ENCODE data around the gene PMIS2.
A peak's percentile ranks its signal among the peaks of the same experiment; 100 is the strongest.

PMIS2 gene

GRCh38 chr19:35549174-35549788 lies 36.7 kb upstream of the PMIS2 start:
- POLR2A ChIA-PET = interaction anchor here (1.9 to 2.5 kb wide), 3 partner anchors 8 to 99 kb away, joined by 7 to 10 read pairs (median 8); partner anchors contain the start of genes COX6B1 and HAUS5
- CTCF ChIA-PET = interaction anchor here (0.5 to 3.9 kb wide), 80 partner anchors 8 to 548 kb away, joined by 3 to 53 read pairs (median 5); partner anchors contain the start of genes COX6B1, ETV2, FFAR3 and HAUS5
- Histone ChIP-seq H3K36me3 (ENCODE audit: control insufficient read depth in 2 of 2, insufficient read depth in 1 of 2, low read length in 2 of 2) (peaks cover 21 to 37% of the 10 kb centered on the region in 2 experiments; a peak in 2 of 3 replicates), H3K4me1 (ENCODE audit: control insufficient read depth, insufficient read depth, low read length) (peaks cover 12% of the 10 kb centered on the region), H3K9me3 (ENCODE audit: control insufficient read depth, insufficient read depth, low read depth, low read length) (no peaks in the 10 kb centered on the region), H3K27ac (ENCODE audit: extremely low read depth, low read depth, low read length) (no peak overlapping the region), H3K4me3 (ENCODE audit: low read depth, low read length) (no peak overlapping the region)
- TF ChIP-seq ZNF654 (tag by site-specific recombination; IDR thresholded peaks at IDR 0.05; ENCODE audit: low read depth) (peak; percentile 82), ZNF621 (tag by site-specific recombination; IDR thresholded peaks at IDR 0.05) (no peak), WT1 (tag by site-specific recombination; IDR thresholded peaks at IDR 0.05) (no peak), YY2 (tag by site-specific recombination; IDR thresholded peaks at IDR 0.05) (no peak; the same call in 1 of the 2 replicates), ZNF404 (tag by site-specific recombination; IDR thresholded peaks at IDR 0.05) (no peak), ZNF266 (tag by site-specific recombination; IDR thresholded peaks at IDR 0.05; ENCODE audit: low read depth) (no peak), KLF7 (tag by site-specific recombination; IDR thresholded peaks at IDR 0.05; ENCODE audit: borderline replicate concordance) (no peak), GLIS1 (tag by site-specific recombination; IDR thresholded peaks at IDR 0.05) (no peak), ZNF2 (tag by site-specific recombination; IDR thresholded peaks at IDR 0.05) (peak; percentile 83; the same call in 1 of the 2 replicates), ZBTB20 (tag by site-specific recombination; IDR thresholded peaks at IDR 0.05) (no peak), KLF9 (tag by site-specific recombination; IDR thresholded peaks at IDR 0.05; ENCODE audit: low read depth) (no peak), ZNF473 (tag by site-specific recombination; IDR thresholded peaks at IDR 0.05) (0 out of 2 replicates have a peak, but pooled peaks have one; percentile 33), REPIN1 (tag by site-specific recombination; IDR thresholded peaks at IDR 0.05; ENCODE audit: low read depth) (no peak), ZNF792 (tag by site-specific recombination; IDR thresholded peaks at IDR 0.05) (no peak), BCL11B (tag by site-specific recombination; IDR thresholded peaks at IDR 0.05; ENCODE audit: low read depth) (no peak), ZBTB6 (tag by site-specific recombination; IDR thresholded peaks at IDR 0.05) (no peak), ZBTB17 (tag by site-specific recombination; IDR thresholded peaks at IDR 0.05) (peak; percentile 66; the same call in 1 of the 2 replicates), ZNF26 (tag by site-specific recombination; IDR thresholded peaks at IDR 0.05) (no peak)
- TF ChIP-seq, protein P1, sequence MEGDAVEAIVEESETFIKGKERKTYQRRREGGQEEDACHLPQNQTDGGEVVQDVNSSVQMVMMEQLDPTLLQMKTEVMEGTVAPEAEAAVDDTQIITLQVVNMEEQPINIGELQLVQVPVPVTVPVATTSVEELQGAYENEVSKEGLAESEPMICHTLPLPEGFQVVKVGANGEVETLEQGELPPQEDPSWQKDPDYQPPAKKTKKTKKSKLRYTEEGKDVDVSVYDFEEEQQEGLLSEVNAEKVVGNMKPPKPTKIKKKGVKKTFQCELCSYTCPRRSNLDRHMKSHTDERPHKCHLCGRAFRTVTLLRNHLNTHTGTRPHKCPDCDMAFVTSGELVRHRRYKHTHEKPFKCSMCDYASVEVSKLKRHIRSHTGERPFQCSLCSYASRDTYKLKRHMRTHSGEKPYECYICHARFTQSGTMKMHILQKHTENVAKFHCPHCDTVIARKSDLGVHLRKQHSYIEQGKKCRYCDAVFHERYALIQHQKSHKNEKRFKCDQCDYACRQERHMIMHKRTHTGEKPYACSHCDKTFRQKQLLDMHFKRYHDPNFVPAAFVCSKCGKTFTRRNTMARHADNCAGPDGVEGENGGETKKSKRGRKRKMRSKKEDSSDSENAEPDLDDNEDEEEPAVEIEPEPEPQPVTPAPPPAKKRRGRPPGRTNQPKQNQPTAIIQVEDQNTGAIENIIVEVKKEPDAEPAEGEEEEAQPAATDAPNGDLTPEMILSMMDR (tag by site-specific recombination; IDR thresholded peaks at IDR 0.05) = peak; percentile 98
- TF ChIP-seq, protein P2, sequence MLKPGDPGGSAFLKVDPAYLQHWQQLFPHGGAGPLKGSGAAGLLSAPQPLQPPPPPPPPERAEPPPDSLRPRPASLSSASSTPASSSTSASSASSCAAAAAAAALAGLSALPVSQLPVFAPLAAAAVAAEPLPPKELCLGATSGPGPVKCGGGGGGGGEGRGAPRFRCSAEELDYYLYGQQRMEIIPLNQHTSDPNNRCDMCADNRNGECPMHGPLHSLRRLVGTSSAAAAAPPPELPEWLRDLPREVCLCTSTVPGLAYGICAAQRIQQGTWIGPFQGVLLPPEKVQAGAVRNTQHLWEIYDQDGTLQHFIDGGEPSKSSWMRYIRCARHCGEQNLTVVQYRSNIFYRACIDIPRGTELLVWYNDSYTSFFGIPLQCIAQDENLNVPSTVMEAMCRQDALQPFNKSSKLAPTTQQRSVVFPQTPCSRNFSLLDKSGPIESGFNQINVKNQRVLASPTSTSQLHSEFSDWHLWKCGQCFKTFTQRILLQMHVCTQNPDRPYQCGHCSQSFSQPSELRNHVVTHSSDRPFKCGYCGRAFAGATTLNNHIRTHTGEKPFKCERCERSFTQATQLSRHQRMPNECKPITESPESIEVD (tag by site-specific recombination; IDR thresholded peaks at IDR 0.05) = no peak
- TF ChIP-seq, protein P3, sequence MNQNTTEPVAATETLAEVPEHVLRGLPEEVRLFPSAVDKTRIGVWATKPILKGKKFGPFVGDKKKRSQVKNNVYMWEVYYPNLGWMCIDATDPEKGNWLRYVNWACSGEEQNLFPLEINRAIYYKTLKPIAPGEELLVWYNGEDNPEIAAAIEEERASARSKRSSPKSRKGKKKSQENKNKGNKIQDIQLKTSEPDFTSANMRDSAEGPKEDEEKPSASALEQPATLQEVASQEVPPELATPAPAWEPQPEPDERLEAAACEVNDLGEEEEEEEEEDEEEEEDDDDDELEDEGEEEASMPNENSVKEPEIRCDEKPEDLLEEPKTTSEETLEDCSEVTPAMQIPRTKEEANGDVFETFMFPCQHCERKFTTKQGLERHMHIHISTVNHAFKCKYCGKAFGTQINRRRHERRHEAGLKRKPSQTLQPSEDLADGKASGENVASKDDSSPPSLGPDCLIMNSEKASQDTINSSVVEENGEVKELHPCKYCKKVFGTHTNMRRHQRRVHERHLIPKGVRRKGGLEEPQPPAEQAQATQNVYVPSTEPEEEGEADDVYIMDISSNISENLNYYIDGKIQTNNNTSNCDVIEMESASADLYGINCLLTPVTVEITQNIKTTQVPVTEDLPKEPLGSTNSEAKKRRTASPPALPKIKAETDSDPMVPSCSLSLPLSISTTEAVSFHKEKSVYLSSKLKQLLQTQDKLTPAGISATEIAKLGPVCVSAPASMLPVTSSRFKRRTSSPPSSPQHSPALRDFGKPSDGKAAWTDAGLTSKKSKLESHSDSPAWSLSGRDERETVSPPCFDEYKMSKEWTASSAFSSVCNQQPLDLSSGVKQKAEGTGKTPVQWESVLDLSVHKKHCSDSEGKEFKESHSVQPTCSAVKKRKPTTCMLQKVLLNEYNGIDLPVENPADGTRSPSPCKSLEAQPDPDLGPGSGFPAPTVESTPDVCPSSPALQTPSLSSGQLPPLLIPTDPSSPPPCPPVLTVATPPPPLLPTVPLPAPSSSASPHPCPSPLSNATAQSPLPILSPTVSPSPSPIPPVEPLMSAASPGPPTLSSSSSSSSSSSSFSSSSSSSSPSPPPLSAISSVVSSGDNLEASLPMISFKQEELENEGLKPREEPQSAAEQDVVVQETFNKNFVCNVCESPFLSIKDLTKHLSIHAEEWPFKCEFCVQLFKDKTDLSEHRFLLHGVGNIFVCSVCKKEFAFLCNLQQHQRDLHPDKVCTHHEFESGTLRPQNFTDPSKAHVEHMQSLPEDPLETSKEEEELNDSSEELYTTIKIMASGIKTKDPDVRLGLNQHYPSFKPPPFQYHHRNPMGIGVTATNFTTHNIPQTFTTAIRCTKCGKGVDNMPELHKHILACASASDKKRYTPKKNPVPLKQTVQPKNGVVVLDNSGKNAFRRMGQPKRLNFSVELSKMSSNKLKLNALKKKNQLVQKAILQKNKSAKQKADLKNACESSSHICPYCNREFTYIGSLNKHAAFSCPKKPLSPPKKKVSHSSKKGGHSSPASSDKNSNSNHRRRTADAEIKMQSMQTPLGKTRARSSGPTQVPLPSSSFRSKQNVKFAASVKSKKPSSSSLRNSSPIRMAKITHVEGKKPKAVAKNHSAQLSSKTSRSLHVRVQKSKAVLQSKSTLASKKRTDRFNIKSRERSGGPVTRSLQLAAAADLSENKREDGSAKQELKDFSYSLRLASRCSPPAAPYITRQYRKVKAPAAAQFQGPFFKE (tag by site-specific recombination; IDR thresholded peaks at IDR 0.05; ENCODE audit: borderline replicate concordance) = no peak
- TF ChIP-seq, protein P4, sequence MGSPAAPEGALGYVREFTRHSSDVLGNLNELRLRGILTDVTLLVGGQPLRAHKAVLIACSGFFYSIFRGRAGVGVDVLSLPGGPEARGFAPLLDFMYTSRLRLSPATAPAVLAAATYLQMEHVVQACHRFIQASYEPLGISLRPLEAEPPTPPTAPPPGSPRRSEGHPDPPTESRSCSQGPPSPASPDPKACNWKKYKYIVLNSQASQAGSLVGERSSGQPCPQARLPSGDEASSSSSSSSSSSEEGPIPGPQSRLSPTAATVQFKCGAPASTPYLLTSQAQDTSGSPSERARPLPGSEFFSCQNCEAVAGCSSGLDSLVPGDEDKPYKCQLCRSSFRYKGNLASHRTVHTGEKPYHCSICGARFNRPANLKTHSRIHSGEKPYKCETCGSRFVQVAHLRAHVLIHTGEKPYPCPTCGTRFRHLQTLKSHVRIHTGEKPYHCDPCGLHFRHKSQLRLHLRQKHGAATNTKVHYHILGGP (tag by site-specific recombination; IDR thresholded peaks at IDR 0.05) = no peak
- TF ChIP-seq, protein P5, sequence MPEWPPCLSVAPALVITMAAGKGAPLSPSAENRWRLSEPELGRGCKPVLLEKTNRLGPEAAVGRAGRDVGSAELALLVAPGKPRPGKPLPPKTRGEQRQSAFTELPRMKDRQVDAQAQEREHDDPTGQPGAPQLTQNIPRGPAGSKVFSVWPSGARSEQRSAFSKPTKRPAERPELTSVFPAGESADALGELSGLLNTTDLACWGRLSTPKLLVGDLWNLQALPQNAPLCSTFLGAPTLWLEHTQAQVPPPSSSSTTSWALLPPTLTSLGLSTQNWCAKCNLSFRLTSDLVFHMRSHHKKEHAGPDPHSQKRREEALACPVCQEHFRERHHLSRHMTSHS (tag by site-specific recombination; IDR thresholded peaks at IDR 0.05) = 0 out of 2 replicates have a peak, but pooled peaks have one; percentile 29
